H54 (cell line): ENCODE measurements around the gene ASPSCR1.

Source experiments
- DNase-seq: peaks from one replicate; pipeline ENCODE4 v3.0.0; 2011; ENCODE audit warnings: low spot score, mixed read lengths; ENCODE audit not compliant: insufficient read length
- FAIRE-seq: peaks from 3 replicates; lab custom pipeline; 2011; peaks lifted over from hg19 to GRCh38; lab: Jason Lieb, UNC
- POLR2A ChIP-seq: IDR thresholded peaks from 2 replicates; pipeline ENCODE4 v1.6.1; 2011; ENCODE audit warnings: low read depth, mild to moderate bottlenecking, low read length

ASPSCR1 gene

GRCh38 chr17:82023447-82024241, 46.2 kb downstream of the ASPSCR1 start:
- FAIRE-seq (no peak), DNase-seq (peak; percentile 57)
- no peak for TF ChIP-seq POLR2A

- FAIRE-seq (no peak), DNase-seq (no peak)
- no peak for TF ChIP-seq POLR2A
Measured at GRCh38 chr17:82024859-82025258, 47.4 kb downstream of the ASPSCR1 start.

DNA sequence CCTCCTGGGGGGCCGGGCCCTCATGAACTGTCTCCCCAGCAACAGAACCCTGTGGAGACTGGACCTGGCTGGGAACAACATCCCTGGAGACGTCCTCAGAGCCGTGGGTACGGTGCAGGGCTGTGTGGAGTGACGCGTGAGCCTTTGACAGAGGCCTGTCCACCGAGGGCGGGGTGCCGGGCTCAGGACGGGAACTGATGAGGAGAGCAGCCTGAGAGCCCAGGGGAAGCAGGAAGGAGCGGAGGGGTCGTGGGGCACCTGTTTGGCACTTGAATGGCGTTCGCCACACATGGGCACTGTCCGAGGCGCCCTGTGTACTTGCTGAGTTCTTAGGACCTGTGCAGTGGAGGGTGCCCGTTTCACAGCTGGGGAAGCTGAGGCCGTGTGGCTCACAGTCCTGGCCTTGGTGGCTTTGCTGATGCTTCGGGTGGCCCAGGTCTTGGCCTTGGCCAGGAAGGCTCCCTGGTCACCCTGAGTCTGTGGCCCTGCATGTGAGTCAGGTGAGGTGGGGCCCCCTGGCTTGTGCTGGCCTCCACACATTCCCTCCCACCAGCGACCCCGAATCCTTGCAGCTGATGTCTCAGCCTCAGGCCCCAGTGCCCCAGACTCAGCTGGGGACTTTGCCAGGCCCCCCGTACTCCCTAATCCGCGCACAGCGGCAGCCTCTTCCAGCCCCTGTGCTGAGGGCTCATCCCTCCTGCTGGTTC, 48.1 kb downstream of the ASPSCR1 start:
- FAIRE-seq (no peak), DNase-seq (no peak)
- TF ChIP-seq POLR2A: no peak

DNA sequence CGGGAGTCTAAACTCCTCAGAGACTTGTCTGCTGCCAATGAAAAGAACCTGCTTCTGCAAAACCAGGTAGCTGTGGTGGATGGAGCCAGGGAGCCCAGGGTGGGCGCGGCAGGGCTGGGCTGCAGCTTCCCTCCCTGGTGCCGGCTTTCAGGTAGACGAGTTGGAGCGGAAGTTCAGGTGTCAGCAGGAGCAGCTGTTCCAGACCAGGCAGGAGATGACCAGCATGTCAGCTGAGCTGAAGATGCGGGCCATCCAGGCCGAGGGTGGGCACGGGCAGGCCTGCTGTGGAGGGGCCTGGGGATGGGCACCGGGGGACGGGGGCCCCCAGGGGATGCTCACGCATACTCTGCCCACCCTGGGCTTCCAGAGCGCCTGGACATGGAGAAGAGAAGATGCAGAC, 50.8 kb downstream of the ASPSCR1 start:
- FAIRE-seq: no peak
- TF ChIP-seq POLR2A: no peak

GRCh38 chr17:82028966-82029365, 51.5 kb downstream of the ASPSCR1 start:
- DNase-seq (no peak), FAIRE-seq (no peak)
- TF ChIP-seq POLR2A: no peak

More for the DNA sequence above, 50.8 kb downstream of the ASPSCR1 start:
- no peak for DNase-seq

- no peak for TF ChIP-seq POLR2A
- FAIRE-seq: no peak
- no peak for DNase-seq
Measured at GRCh38 chr17:82029391-82029790, 52.0 kb downstream of the ASPSCR1 start.

- no peak for TF ChIP-seq POLR2A
- FAIRE-seq (no peak), DNase-seq (no peak)
Measured at GRCh38 chr17:82029990-82030469, 52.6 kb downstream of the ASPSCR1 start.

DNA sequence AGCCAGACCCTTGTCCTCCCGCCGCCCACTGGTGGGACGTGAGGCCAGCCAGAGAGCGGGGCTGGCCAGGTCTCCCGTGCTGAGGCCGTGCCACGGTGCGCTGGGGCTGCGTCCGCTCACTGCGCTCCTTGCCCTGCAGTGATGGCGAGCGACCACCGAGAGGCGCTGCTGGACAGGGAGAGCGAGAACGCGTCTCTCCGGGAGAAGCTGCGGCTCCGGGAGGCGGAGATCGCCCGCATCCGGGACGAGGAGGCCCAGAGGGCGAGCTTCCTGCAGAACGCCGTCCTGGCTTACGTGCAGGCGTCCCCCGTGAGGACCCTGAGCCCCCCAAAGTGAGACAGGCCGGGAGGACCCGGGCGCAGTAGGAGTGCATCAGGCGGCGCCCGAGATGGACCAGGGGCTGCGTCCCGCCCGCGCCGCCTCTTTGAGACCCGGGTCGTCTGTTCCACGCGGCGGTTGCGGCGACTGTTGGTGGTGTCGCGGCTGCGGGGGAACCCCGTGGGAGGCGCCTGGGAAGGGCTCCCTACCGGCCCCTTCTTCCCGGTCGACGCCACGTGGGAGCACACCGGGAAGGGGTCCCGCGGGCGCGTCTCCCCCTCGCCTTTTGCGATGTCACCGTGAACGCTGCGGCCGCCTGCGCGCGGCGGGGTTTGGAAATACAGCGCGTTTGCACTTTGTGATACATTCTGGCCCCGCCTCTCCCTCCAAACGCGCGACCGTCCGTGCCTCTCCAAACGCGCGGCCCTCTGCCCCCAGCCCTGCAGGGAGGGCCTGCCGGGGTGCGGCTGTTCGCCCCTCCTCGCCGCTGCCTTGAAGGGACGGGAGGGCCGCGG, 53.3 kb downstream of the ASPSCR1 start:
- no peak for FAIRE-seq
- no peak for DNase-seq
- no peak for TF ChIP-seq POLR2A

DNA sequence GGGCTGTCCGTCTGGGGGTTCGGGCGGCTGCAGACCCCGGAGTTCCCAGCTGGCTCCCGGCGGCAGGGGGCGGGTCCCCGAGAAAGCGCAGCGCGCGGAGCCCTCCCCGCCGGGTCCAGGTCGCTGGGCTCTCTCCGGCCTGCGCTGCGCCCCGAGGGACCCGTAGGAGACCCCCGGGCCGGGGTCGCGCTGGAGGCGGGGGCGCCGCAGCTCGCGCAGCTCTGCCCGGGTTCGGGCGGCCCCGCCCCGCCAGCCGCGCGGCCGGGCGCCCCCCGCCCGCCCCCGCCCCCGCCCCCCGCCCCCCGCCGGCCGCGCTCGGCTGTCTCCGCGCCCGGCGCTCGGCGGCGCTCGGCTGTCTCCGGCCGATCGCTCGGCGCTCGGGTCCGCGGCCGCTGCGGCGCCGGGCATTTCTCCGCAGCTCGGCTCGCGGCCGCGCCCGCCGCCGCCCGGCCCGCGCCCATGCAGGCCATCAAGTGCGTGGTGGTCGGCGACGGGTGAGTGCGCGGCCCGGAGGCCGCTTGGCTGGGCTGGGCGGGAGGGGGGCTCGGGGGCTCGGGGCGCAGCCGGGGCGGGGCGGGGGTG, 54.0 kb downstream of the ASPSCR1 start, which contains the start of gene RAC3:
Gene RAC3, plus strand, starts transcription at position 376 of the 582 bp plus-strand sequence. Its CDS starts 84 bp downstream, at position 460.
- DNase-seq (peak; percentile 65), FAIRE-seq (no peak)
- no peak for TF ChIP-seq POLR2A

- no peak for TF ChIP-seq POLR2A
- DNase-seq (no peak), FAIRE-seq (no peak)
Measured at GRCh38 chr17:82031885-82032627, 54.6 kb downstream of the ASPSCR1 start.

DNA sequence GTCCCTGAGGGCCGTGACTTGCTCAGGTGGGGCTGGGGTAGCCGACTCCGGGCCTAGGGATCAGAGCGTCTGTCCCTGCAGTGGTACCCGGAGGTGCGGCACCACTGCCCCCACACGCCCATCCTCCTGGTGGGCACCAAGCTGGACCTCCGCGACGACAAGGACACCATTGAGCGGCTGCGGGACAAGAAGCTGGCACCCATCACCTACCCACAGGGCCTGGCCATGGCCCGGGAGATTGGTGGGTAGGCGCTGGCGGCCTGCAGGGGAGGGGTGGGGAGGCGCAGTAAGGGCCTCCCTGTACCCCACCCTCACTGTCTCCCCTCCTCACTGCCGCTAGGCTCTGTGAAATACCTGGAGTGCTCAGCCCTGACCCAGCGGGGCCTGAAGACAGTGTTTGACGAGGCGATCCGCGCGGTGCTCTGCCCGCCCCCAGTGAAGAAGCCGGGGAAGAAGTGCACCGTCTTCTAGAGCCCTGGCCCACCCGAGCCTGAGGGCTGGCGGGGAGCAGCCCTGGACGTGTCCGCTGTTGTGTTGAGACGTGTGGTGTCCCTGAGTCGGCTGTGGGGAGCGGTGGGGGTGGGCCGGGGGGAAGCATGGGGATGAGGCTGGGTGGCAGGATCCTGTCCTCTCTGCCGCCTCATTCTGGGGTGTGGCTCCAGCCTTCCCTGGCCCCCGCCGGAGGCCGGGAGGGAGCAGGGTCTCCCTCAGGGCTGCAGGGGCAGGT, 56.1 kb downstream of the ASPSCR1 start:
- DNase-seq: no peak
- no peak for FAIRE-seq
- no peak for TF ChIP-seq POLR2A
